K562 (cell line): Measurements from ENCODE around the gene LRTM1. TPM values are rescaled to one million over a fixed set of nuclear protein-coding genes. Genes with fewer than 3 reads are reported as not detected.

Source experiments
- ATAC-seq: fragments of 200-7000 bp; cut with Tn5 transposase; 3 replicates; pipeline ENCODE4 v1.9.1; 2020; ENCODE audit warnings: moderate library complexity
- BruUV-seq: library from RNA; stranded (reverse); fragments of 400-500 nt; replicated peaks from 2 replicates; lab custom pipeline; 2021; lab: Mats Ljungman, UMichigan
- CTCF ChIA-PET: fragments of 300-600 bp; formaldehyde crosslinking; extraction: SDS; loops from one replicate; lab custom pipeline; 2021; ENCODE audit warnings: low intra/inter-chr PET ratio; lab: Yijun Ruan, JAX
- POLR2A ChIA-PET: fragments of 300-600, 350-650 bp; sonication (Branson Sonifier 250); formaldehyde crosslinking; extraction: SDS; loops from one replicate; lab custom pipeline; 2021; ENCODE audit warnings: antibody characterized with exemption, inconsistent platforms; lab: Yijun Ruan, JAX
- DNase-seq, 4 experiments: peaks; one replicate each; pipeline versions ENCODE4 v3.0.0 to v3.0.0-alpha.2; 2011 to 2018; ENCODE audit warnings: low spot score in 3 of 4, mixed read lengths in 3 of 4; ENCODE audit errors: extremely low read depth in 1 of 4
- FAIRE-seq: peaks from 2 replicates; lab custom pipeline; 2011; peaks lifted over from hg19 to GRCh38; lab: Jason Lieb, UNC
- H2AFZ ChIP-seq: 2 replicates; pipeline ENCODE4 v1.6.0; 2011; ENCODE audit warnings: low read depth, low read length, control low read depth, inconsistent platforms
- H3K27ac ChIP-seq: fragments of 200-600 bp; 3 replicates; pipeline ENCODE4 v1.8.0; 2011; ENCODE audit warnings: low read depth, mild to moderate bottlenecking, control low read depth, inconsistent platforms, low read length, moderate library complexity, mixed read lengths; ENCODE audit errors: extremely low read depth
- H3K27me3 ChIP-seq, 2 experiments: fragments of 300-600 bp in 1 of 2; 2 replicates in 1 of 2; 3 replicates in 1 of 2; pipeline versions ENCODE4 v1.6.0 to v1.8.0; 2011; ENCODE audit warnings: inconsistent platforms in 2 of 2, low read length in 2 of 2, mild to moderate bottlenecking in 1 of 2, mixed read lengths in 1 of 2, moderate library complexity in 1 of 2; ENCODE audit not compliant: control insufficient read depth in 2 of 2, insufficient read depth in 2 of 2
- H3K36me3 ChIP-seq: fragments of 300-600 bp; 3 replicates; pipeline ENCODE4 v1.8.0; 2011; ENCODE audit warnings: mild to moderate bottlenecking, low read length, inconsistent platforms; ENCODE audit not compliant: control insufficient read depth, insufficient read depth
- H3K4me1 ChIP-seq, 2 experiments: fragments of 200-600 bp in 1 of 2; replicated peaks in 1 of 2; 2 replicates in 1 of 2; 3 replicates in 1 of 2; pipeline versions ENCODE4 v1.5.1 to v1.8.0; 2011; ENCODE audit warnings: inconsistent platforms in 2 of 2, low read length in 2 of 2, mild to moderate bottlenecking in 1 of 2, mixed read lengths in 1 of 2, moderate library complexity in 1 of 2; ENCODE audit not compliant: control insufficient read depth in 2 of 2, insufficient read depth in 2 of 2
- H3K4me2 ChIP-seq: 2 replicates; pipeline ENCODE4 v1.6.1; 2011; ENCODE audit warnings: low read length, control low read depth, inconsistent platforms, mixed read lengths; ENCODE audit not compliant: insufficient read depth
- H3K4me3 ChIP-seq: fragments of 200-600 bp; sonication (generic), shearing (Covaris generic); 2 replicates; pipeline ENCODE4 v1.5.1; 2016; ENCODE audit warnings: control low read depth, inconsistent platforms
- H3K79me2 ChIP-seq: fragments of 200-600 bp; 3 replicates; pipeline ENCODE4 v1.8.0; 2011; ENCODE audit warnings: low read length, inconsistent platforms; ENCODE audit not compliant: control insufficient read depth, insufficient read depth
- H3K9ac ChIP-seq, 2 experiments: 2 replicates each; pipeline versions ENCODE4 v1.6.0 to v1.6.1; 2011; ENCODE audit warnings: low read depth in 2 of 2, low read length in 2 of 2, control low read depth in 1 of 2, inconsistent platforms in 1 of 2, mild to moderate bottlenecking in 1 of 2, mixed read lengths in 1 of 2; ENCODE audit not compliant: insufficient read depth in 1 of 2
- H3K9me1 ChIP-seq: one replicate; pipeline ENCODE4 v1.6.0; 2011; ENCODE audit warnings: inconsistent platforms, mild to moderate bottlenecking, low read length, moderate library complexity; ENCODE audit not compliant: control insufficient read depth, insufficient read depth
- H3K9me3 ChIP-seq: replicated peaks from 2 replicates; pipeline ENCODE4 v1.5.1; 2011; ENCODE audit warnings: low read depth, low read length, inconsistent platforms; ENCODE audit not compliant: control insufficient read depth, insufficient read depth
- H4K20me1 ChIP-seq: replicated peaks from 2 replicates; pipeline ENCODE4 v1.6.1; 2011; ENCODE audit warnings: low read length, inconsistent platforms, mixed read lengths; ENCODE audit not compliant: control insufficient read depth, insufficient read depth
- CREM ChIP-seq: IDR thresholded peaks from 2 replicates; pipeline ENCODE4 v1.6.1; 2014; ENCODE audit warnings: antibody characterized with exemption, low read depth
- EP400 ChIP-seq: fragments of 450-650 bp; IDR thresholded peaks from 2 replicates; pipeline ENCODE4 v1.6.1; 2017; ENCODE audit warnings: antibody characterized with exemption, mild to moderate bottlenecking, moderate library complexity
- ETV5 ChIP-seq: sonication (generic); formaldehyde crosslinking; IDR thresholded peaks from 2 replicates; pipeline ENCODE4 v1.4.0; 2020; ENCODE audit warnings: low read depth, mild to moderate bottlenecking, missing genetic modification reagents
- FOSL1 ChIP-seq: fragments of 200-800 bp; sonication (Bioruptor generic); conservative IDR thresholded peaks from 2 replicates; pipeline ENCODE4 v1.6.1; 2016; ENCODE audit warnings: missing genetic modification characterization, missing compliant biosample characterization
- HIVEP1 ChIP-seq: fragments of 250-450 bp; sonication (Bioruptor Pico); IDR thresholded peaks from 2 replicates; pipeline ENCODE4 v1.4.0; 2020; ENCODE audit warnings: mild to moderate bottlenecking
- HOXB6 ChIP-seq: fragments of 250-450 bp; sonication (Bioruptor Pico); IDR thresholded peaks from 2 replicates; pipeline ENCODE4 v1.5.1; 2022; ENCODE audit warnings: mild to moderate bottlenecking, borderline replicate concordance
- ILK ChIP-seq: fragments of 450-650 bp; IDR thresholded peaks from 2 replicates; pipeline ENCODE4 v1.6.1; 2016; ENCODE audit warnings: missing genetic modification characterization, low read depth, mild to moderate bottlenecking, missing compliant biosample characterization, moderate library complexity, borderline replicate concordance
- IRF2 ChIP-seq: sonication (generic); formaldehyde crosslinking; IDR thresholded peaks from 2 replicates; pipeline ENCODE4 v1.8.1; 2022; ENCODE audit warnings: mild to moderate bottlenecking, missing genetic modification reagents
- NR2C1 ChIP-seq, 2 experiments: fragments of 450-650 bp; IDR thresholded peaks; 2 replicates each; pipeline ENCODE4 v1.6.1; 2017; ENCODE audit warnings: mild to moderate bottlenecking in 2 of 2, antibody characterized with exemption in 1 of 2, inconsistent platforms in 1 of 2, missing compliant biosample characterization in 1 of 2, missing genetic modification characterization in 1 of 2
- OTX1 ChIP-seq: fragments of 450-650 bp; formaldehyde crosslinking; IDR thresholded peaks from 2 replicates; pipeline ENCODE4 v1.4.0; 2022; ENCODE audit warnings: mild to moderate bottlenecking
- RBM17 ChIP-seq: fragments of 200-400 bp; formaldehyde crosslinking; IDR thresholded peaks from 2 replicates; pipeline ENCODE4 v1.6.1; 2017; ENCODE audit warnings: low read depth, mild to moderate bottlenecking, low read length, borderline replicate concordance
- SREBF1 ChIP-seq: fragments of 150-350 bp; IDR thresholded peaks from 2 replicates; pipeline ENCODE4 v1.6.1; 2014; ENCODE audit warnings: antibody characterized with exemption, low read depth, low read length, borderline replicate concordance
- TARDBP ChIP-seq: fragments of 450-650 bp; IDR thresholded peaks from 2 replicates; pipeline ENCODE4 v1.6.1; 2016
- TBP ChIP-seq: optimal IDR thresholded peaks from 2 replicates; pipeline ENCODE3; 2011; ENCODE audit warnings: low read depth, low read length, improper control_type of control experiment
- ZNF12 ChIP-seq: sonication (generic); formaldehyde crosslinking; IDR thresholded peaks from 2 replicates; pipeline ENCODE4 v1.4.0; 2020; ENCODE audit warnings: mild to moderate bottlenecking, missing genetic modification reagents
- ZNF24 ChIP-seq: fragments of 450-650 bp; IDR thresholded peaks from 2 replicates; pipeline ENCODE4 v1.6.1; 2016
- ZNF436 ChIP-seq: fragments of 250-450, 450-650 bp; sonication (Bioruptor Pico); formaldehyde crosslinking; IDR thresholded peaks from 2 replicates; pipeline ENCODE4 v1.7.0; 2020; ENCODE audit warnings: mild to moderate bottlenecking
- ZNF445 ChIP-seq: fragments of 250-450 bp; sonication (Bioruptor Pico); IDR thresholded peaks from 2 replicates; pipeline ENCODE4 v1.4.0; 2020; ENCODE audit warnings: low read depth, mild to moderate bottlenecking, moderate library complexity
- ZNF766 ChIP-seq: fragments of 200-800 bp; sonication (Bioruptor generic); conservative IDR thresholded peaks from 2 replicates; pipeline ENCODE4 v1.6.1; 2016; ENCODE audit warnings: missing genetic modification characterization, missing compliant biosample characterization
- ZNF778 ChIP-seq: fragments of 450-650 bp; formaldehyde crosslinking; IDR thresholded peaks from 2 replicates; pipeline ENCODE4 v1.4.0; 2020; ENCODE audit warnings: mild to moderate bottlenecking, moderate library complexity
- WGBS: fragments of 100-300 bp; shearing (Covaris generic); methylation state at CpG from one replicate; pipeline ENCODE4 v1.1.6; 2016; ENCODE audit warnings: low coverage, mixed read lengths; ENCODE audit not compliant: insufficient coverage; ENCODE audit errors: missing lambda C conversion rate; 5-methylcytosine and 5-hydroxymethylcytosine counted together
- in situ Hi-C: fragments of 300-500 bp; cut with MboI; formaldehyde crosslinking; loops from 4 replicates; pipeline ENCODE4 v1.15.0; 2018; ENCODE audit warnings: inconsistent platforms, mixed read lengths
- intact Hi-C: fragments of 100-400 bp; cut with micrococcal nuclease; formaldehyde crosslinking; loops from 2 replicates; pipeline ENCODE4 v1.14.2; 2022
- polyA plus RNA-seq, 8 experiments: library from polyadenylated mRNA; depleted of rRNA in 4 of 8; stranded (reverse) in 5 of 8; unstranded in 3 of 8; fragments of >200 nt; fragmentation: Nextera tagmentation in 2 of 8; fragmentation: Illumina TruSeq in 1 of 8; extraction: Ambion mirVana in 2 of 8; extraction: Trizol in 1 of 8; gene quantifications; 2 replicates each; pipeline versions ENCODE4 v1.2.1 to v1.2.3, GENCODE V29; 2011 to 2014; ENCODE audit warnings: inconsistent platforms in 1 of 8, missing spikeins in 1 of 8
- total RNA-seq, 7 experiments: library from RNA; depleted of rRNA in 6 of 7; stranded (reverse); fragments of >200 nt in 6 of 7; fragmentation: Illumina TruSeq in 2 of 7; extraction: Trizol in 2 of 7; gene quantifications; 2 replicates each; pipeline versions ENCODE4 v1.2.1 to v1.2.3, GENCODE V29; 2011 to 2021; ENCODE audit warnings: low replicate concordance in 1 of 7

The LRTM1 gene
- total and polyA plus RNA-seq, 9 of the 15 experiments (the other 6 are each of a cell fraction or from before 2014, with no cell fraction given): not detected

DNA sequence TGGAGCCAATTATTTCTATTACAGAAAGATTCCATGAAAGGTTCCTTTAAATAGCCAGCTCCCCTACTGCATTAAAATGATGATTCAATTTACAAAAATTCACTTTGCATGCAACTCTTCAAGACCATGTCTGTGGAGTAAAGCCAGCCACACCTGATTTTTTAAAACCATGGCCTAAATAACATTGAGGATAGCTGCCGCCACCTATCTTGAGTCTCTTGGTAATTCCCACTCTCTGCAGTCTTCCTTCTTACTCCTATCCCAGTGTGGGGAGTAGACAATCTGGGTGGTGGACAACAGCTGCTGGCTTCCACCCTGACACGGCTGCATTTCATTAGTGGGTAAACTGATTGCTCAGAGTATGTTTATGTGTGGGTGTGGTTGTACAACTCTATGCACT lies 10.7 kb downstream of the LRTM1 start:
- intact Hi-C loops: no loop called here
- no peak for ATAC-seq
- no peak for FAIRE-seq
- Histone ChIP-seq H3K4me3 (no peak overlapping the region), H3K9me1 (no peaks in the 10 kb centered on the region), H3K27me3 (peaks cover 0 to 3% of the 10 kb centered on the region in 2 experiments; a peak in 1 of 5 replicates), H3K4me1 (no peaks in the 10 kb centered on the region; a peak in 1 of 5 replicates), H3K4me2 (no peak overlapping the region), H3K27ac (no peak overlapping the region), H3K36me3 (no peaks in the 10 kb centered on the region), H2AFZ (no peak overlapping the region), H3K9me3 (no peaks in the 10 kb centered on the region), H3K79me2 (no peaks in the 10 kb centered on the region), H4K20me1 (no peaks in the 10 kb centered on the region), H3K9ac (no peak overlapping the region)
- in situ Hi-C loops: no loop called here
- POLR2A ChIA-PET: no interaction called here
- no peak for TF ChIP-seq CREM
- TF ChIP-seq ILK (tag): no peak
- no peak for TF ChIP-seq EP400
- TF ChIP-seq ETV5 (CRISPR knock-in tag): no peak
- no peak for TF ChIP-seq FOSL1 (tag)
- TF ChIP-seq TBP: no peak
- TF ChIP-seq ZNF436 (CRISPR knock-in tag): no peak
- TF ChIP-seq SREBF1: no peak
- TF ChIP-seq HOXB6 (CRISPR knock-in tag): no peak
- no peak for TF ChIP-seq RBM17
- no peak for TF ChIP-seq ZNF778 (CRISPR knock-in tag)
- TF ChIP-seq ZNF24: no peak
- no peak for TF ChIP-seq ZNF12
- no peak for TF ChIP-seq IRF2 (CRISPR knock-in tag)
- no peak for TF ChIP-seq OTX1 (CRISPR knock-in tag)
- TF ChIP-seq HIVEP1 (CRISPR knock-in tag): no peak
- no peak for TF ChIP-seq ZNF766 (CRISPR knock-in tag)
- TF ChIP-seq TARDBP: no peak
- TF ChIP-seq NR2C1 (IDR thresholded peaks at IDR 0.05): no peak
- TF ChIP-seq NR2C1 (tag; IDR thresholded peaks at IDR 0.05): no peak
- TF ChIP-seq ZNF445 (CRISPR knock-in tag): no peak
- CTCF ChIA-PET: no interaction called here
- BruUV-seq: no TSS peak
- no peak for DNase-seq
- WGBS: 15% methylated on average over 2 of the region's 2 CpGs
